Liver (tissue), 9 donors: Measurements from ENCODE around the gene FAM204A. TPM values are rescaled to one million over a fixed set of nuclear protein-coding genes. Genes with fewer than 3 reads are reported as not detected.

Experiments used
- DNase-seq: peaks from one replicate; pipeline ENCODE4 v3.0.0-alpha.2; 2017; ENCODE audit warnings: low spot score
- H3K27ac ChIP-seq, 2 donors: one replicate each; pipeline ENCODE4 v1.7.0; 2013; ENCODE audit warnings: inconsistent platforms in 2 of 2, low read length in 2 of 2, control low read depth in 1 of 2, low read depth in 1 of 2, mild to moderate bottlenecking in 1 of 2
- H3K27me3 ChIP-seq, 4 donors: one replicate each; pipeline versions ENCODE4 v1.6.1 to v1.7.0; 2013; ENCODE audit warnings: low read length in 3 of 4, inconsistent platforms in 1 of 4, mild to moderate bottlenecking in 1 of 4, moderate library complexity in 1 of 4; ENCODE audit not compliant: control insufficient read depth in 4 of 4, insufficient read depth in 4 of 4
- H3K36me3 ChIP-seq, 4 donors: one replicate each; pipeline versions ENCODE4 v1.6.1 to v1.7.0; 2013; ENCODE audit warnings: low read length in 3 of 4, mild to moderate bottlenecking in 3 of 4, low read depth in 1 of 4, moderate library complexity in 1 of 4; ENCODE audit not compliant: control insufficient read depth in 4 of 4, insufficient read depth in 3 of 4
- H3K4me1 ChIP-seq, 4 donors: one replicate each; pipeline versions ENCODE4 v1.6.1 to v1.7.0; 2013; ENCODE audit warnings: low read length in 3 of 4, mild to moderate bottlenecking in 3 of 4, moderate library complexity in 1 of 4; ENCODE audit not compliant: control insufficient read depth in 4 of 4, insufficient read depth in 4 of 4
- H3K4me3 ChIP-seq, 3 donors: one replicate each; pipeline versions ENCODE4 v1.6.1 to v1.7.0; 2013; ENCODE audit warnings: low read length in 3 of 3, control low read depth in 1 of 3, low read depth in 1 of 3, mild to moderate bottlenecking in 1 of 3
- H3K9ac ChIP-seq, 2 donors: one replicate each; pipeline ENCODE4 v1.7.0; 2013; ENCODE audit warnings: low read length in 2 of 2, mild to moderate bottlenecking in 2 of 2, moderate library complexity in 2 of 2, control low read depth in 1 of 2, low read depth in 1 of 2
- H3K9me3 ChIP-seq, 4 donors: one replicate each; pipeline versions ENCODE4 v1.6.1 to v1.7.0; 2013; ENCODE audit warnings: low read length in 3 of 4; ENCODE audit not compliant: control insufficient read depth in 4 of 4
- CTCF ChIP-seq: fragments of 150-350 bp; IDR thresholded peaks from 2 replicates; pipeline ENCODE4 v1.5.1; 2017; ENCODE audit warnings: improper control_type of control experiment, low read depth, low read length; ENCODE audit not compliant: missing input control
- EGR1 ChIP-seq, 2 donors: IDR thresholded peaks; 2 replicates each; pipeline ENCODE4 v1.6.1; 2016 to 2018; ENCODE audit warnings: antibody characterized with exemption in 2 of 2, low read depth in 2 of 2
- FOXA1 ChIP-seq: IDR thresholded peaks from 2 replicates; pipeline ENCODE4 v1.6.1; 2016; ENCODE audit warnings: antibody characterized with exemption
- GABPA ChIP-seq, 2 donors: IDR thresholded peaks in 1 of 2; conservative IDR thresholded peaks in 1 of 2; 2 replicates each; pipeline ENCODE4 v1.6.1; 2016; ENCODE audit warnings: antibody characterized with exemption in 2 of 2, mild to moderate bottlenecking in 1 of 2, moderate library complexity in 1 of 2
- HNF4A ChIP-seq, 2 donors: conservative IDR thresholded peaks; 2 replicates each; pipeline ENCODE4 v1.6.1; 2016; ENCODE audit warnings: antibody characterized with exemption in 2 of 2, mild to moderate bottlenecking in 2 of 2
- HNF4G ChIP-seq: IDR thresholded peaks from 2 replicates; pipeline ENCODE4 v1.6.1; 2016; ENCODE audit warnings: antibody characterized with exemption
- JUND ChIP-seq, 2 donors: IDR thresholded peaks; 2 replicates each; pipeline ENCODE4 v1.6.1; 2016; ENCODE audit warnings: antibody characterized with exemption in 2 of 2
- NR2F2 ChIP-seq: IDR thresholded peaks from 2 replicates; pipeline ENCODE4 v1.6.1; 2016; ENCODE audit warnings: antibody characterized with exemption
- RAD21 ChIP-seq, 2 donors: IDR thresholded peaks; 2 replicates each; pipeline ENCODE4 v1.6.1; 2016; ENCODE audit warnings: antibody characterized with exemption in 2 of 2, mild to moderate bottlenecking in 2 of 2
- REST ChIP-seq: IDR thresholded peaks from 2 replicates; pipeline ENCODE4 v1.6.1; 2016; ENCODE audit warnings: antibody characterized with exemption, mild to moderate bottlenecking
- RXRA ChIP-seq, 2 donors: IDR thresholded peaks; 2 replicates each; pipeline ENCODE4 v1.6.1; 2017 to 2018; ENCODE audit warnings: antibody characterized with exemption in 2 of 2, mild to moderate bottlenecking in 1 of 2
- TAF1 ChIP-seq: conservative IDR thresholded peaks from 2 replicates; pipeline ENCODE4 v1.6.1; 2016; ENCODE audit warnings: antibody characterized with exemption, mild to moderate bottlenecking
- YY1 ChIP-seq: IDR thresholded peaks from 2 replicates; pipeline ENCODE4 v1.6.1; 2016; ENCODE audit warnings: antibody characterized with exemption, mild to moderate bottlenecking
- WGBS: extraction: QIAGEN DNeasy Blood & Tissue Kit; methylation state at CpG from one replicate; pipeline ENCODE4 v1.1.7; 2013; 5-methylcytosine and 5-hydroxymethylcytosine counted together
- polyA plus RNA-seq, 2 donors: library from polyadenylated mRNA; stranded (reverse) in 1 of 2; unstranded in 1 of 2; fragments of 200-250 nt in 1 of 2; fragments of >200 nt in 1 of 2; fragmentation: Nextera tagmentation in 1 of 2; extraction: Ambion mirVana in 1 of 2; gene quantifications; one replicate each; pipeline versions ENCODE4 v1.2.1 to v1.2.3, GENCODE V29; 2013 to 2015
- total RNA-seq, 2 donors: library from RNA; depleted of rRNA; stranded (reverse); fragments of >200 nt; gene quantifications; one replicate each; pipeline ENCODE4 v1.2.3, GENCODE V29; 2014
- TF ChIP-seq, protein P1 (sequence below): IDR thresholded peaks from 2 replicates; pipeline ENCODE4 v1.6.1; 2016; ENCODE audit warnings: antibody characterized with exemption
- TF ChIP-seq, protein P2 (sequence below): IDR thresholded peaks from 2 replicates; pipeline ENCODE4 v1.6.1; 2016; ENCODE audit warnings: antibody characterized with exemption
- TF ChIP-seq, protein P3 (sequence below): IDR thresholded peaks from 2 replicates; pipeline ENCODE4 v1.6.1; 2016; ENCODE audit warnings: antibody characterized with exemption
- donor health status: healthy.
- donor health status: healthy.
- donor health status: healthy.
- donor health status: healthy.
- donor health status: healthy.

FAM204A gene
- total and polyA plus RNA-seq, 4 donors, result 17.4 to 22.8 (median 21.3) TPM

DNA sequence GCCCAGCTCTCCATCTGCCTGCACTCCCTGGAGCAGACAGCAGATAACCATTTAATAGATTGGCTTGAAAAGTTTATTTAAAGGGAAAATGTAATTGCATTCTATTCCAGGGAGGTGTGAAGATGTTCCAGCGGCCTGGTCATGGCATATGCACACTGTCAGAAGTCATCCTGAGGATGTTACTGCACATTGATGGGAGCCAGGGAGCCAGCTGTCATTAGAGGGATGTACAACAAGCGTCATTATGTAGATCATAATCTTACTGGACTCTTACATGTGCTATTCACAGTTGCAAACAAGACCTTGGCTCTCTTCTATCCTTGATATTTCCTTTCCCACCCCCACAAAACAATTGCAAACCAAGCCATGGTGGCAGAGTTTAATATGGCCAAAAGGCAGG lies 65.4 kb downstream of the FAM204A start (continued):
- TF ChIP-seq REST (no peak), NR2F2 (no peak), HNF4A (conservative IDR thresholded peaks at IDR 0.05) (no peak), GABPA (IDR thresholded peaks at IDR 0.05 in 1 of 2, conservative IDR thresholded peaks at IDR 0.05 in 1 of 2) (no peak), FOXA1 (no peak), TAF1 (no peak), EGR1 (IDR thresholded peaks at IDR 0.05; ENCODE audit: low read depth in 2 of 2) (no peak), YY1 (no peak), RAD21 (IDR thresholded peaks at IDR 0.05) (no peak), RXRA (IDR thresholded peaks at IDR 0.05) (no peak), JUND (IDR thresholded peaks at IDR 0.05) (no peak)
- TF ChIP-seq, protein P1, sequence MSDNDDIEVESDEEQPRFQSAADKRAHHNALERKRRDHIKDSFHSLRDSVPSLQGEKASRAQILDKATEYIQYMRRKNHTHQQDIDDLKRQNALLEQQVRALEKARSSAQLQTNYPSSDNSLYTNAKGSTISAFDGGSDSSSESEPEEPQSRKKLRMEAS, result no peak
- TF ChIP-seq, protein P2, sequence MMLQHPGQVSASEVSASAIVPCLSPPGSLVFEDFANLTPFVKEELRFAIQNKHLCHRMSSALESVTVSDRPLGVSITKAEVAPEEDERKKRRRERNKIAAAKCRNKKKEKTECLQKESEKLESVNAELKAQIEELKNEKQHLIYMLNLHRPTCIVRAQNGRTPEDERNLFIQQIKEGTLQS, result no peak

DNA sequence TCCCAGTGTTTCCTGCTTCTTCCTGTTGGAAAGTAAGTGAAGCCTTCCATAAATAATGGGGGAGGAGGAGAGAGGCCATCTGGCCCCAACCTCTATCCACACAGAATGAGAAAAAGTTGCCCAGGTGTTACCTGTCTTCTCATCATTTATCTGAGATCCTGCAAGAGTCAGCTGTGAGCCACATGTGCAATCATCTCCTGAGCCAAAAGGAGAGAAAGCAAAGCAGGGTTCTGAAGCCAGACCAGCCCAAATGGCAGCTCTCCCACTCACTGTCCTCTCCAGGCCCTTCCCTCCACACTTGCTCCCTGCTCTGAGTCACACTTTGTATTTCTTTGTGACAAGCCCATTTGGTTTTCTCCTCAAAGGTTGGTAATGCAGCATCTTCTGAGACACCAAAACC lies 65.9 kb downstream of the FAM204A start:
- TF ChIP-seq FOXA1, result no peak
- H3K9me3 ChIP-seq, result peaks cover 8 to 16% (median 13%) of the 10 kb centered on the region in 4 donors
- peaks cover 0 to 7% (median 0%) of the 10 kb centered on the region in 4 donors for H3K27me3 ChIP-seq
- H3K27ac ChIP-seq, result no peak overlapping the region
- no peak for DNase-seq
- H3K36me3 ChIP-seq, result no peaks in the 10 kb centered on the region
- no peak overlapping the region for H3K4me3 ChIP-seq
- H3K4me1 ChIP-seq, result no peaks in the 10 kb centered on the region
- no peak overlapping the region for H3K9ac ChIP-seq

GRCh38 chr10:118273662-118274061 lies 68.5 kb downstream of the FAM204A start:
- Histone ChIP-seq H3K4me3 (no peak overlapping the region), H3K9ac (no peak overlapping the region), H3K27me3 (peaks cover 0 to 7% (median 4%) of the 10 kb centered on the region in 4 donors), H3K27ac (no peak overlapping the region), H3K36me3 (no peaks in the 10 kb centered on the region), H3K9me3 (peaks cover 8 to 12% (median 10%) of the 10 kb centered on the region in 4 donors), H3K4me1 (no peaks in the 10 kb centered on the region)
- no peak for DNase-seq
- TF ChIP-seq YY1 (no peak), GABPA (IDR thresholded peaks at IDR 0.05 in 1 of 2, conservative IDR thresholded peaks at IDR 0.05 in 1 of 2) (no peak), RXRA (IDR thresholded peaks at IDR 0.05) (no peak), REST (no peak), CTCF (no peak), RAD21 (IDR thresholded peaks at IDR 0.05) (no peak), EGR1 (IDR thresholded peaks at IDR 0.05; ENCODE audit: low read depth in 2 of 2) (no peak), HNF4G (no peak), JUND (IDR thresholded peaks at IDR 0.05) (no peak)
- TF ChIP-seq, protein P3, sequence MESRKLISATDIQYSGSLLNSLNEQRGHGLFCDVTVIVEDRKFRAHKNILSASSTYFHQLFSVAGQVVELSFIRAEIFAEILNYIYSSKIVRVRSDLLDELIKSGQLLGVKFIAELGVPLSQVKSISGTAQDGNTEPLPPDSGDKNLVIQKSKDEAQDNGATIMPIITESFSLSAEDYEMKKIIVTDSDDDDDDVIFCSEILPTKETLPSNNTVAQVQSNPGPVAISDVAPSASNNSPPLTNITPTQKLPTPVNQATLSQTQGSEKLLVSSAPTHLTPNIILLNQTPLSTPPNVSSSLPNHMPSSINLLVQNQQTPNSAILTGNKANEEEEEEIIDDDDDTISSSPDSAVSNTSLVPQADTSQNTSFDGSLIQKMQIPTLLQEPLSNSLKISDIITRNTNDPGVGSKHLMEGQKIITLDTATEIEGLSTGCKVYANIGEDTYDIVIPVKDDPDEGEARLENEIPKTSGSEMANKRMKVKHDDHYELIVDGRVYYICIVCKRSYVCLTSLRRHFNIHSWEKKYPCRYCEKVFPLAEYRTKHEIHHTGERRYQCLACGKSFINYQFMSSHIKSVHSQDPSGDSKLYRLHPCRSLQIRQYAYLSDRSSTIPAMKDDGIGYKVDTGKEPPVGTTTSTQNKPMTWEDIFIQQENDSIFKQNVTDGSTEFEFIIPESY, result no peak
- TF ChIP-seq, protein P2, result no peak
- WGBS, result 73% methylated on average over 1 of the region's 1 CpG
